ENCODE measurements around the gene ZNF385B.

DNA sequence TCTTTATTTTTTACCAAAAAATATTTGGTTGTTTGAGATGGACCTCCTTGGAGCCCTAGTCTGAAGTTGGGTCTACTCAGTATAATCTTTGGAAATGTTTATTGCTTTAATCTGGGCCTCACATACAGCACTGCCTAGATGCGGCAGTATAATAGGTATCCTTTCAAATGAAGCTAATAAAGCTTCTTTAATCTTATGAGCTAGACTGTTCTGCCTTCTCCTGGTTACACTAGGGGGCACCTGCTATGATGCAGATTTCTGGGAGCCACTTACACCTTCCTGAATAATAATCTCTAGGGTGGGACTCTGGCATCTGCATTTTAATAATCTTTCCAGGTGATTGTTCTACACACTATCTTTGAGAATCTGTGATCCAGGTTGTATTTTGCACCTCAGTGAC lies 427.1 kb downstream of the ZNF385B start:
- TF ChIP-seq SIN3A (IDR thresholded peaks at IDR 0.05; ENCODE audit: low read depth) (no peak), POLR2A (IDR thresholded peaks at IDR 0.05; ENCODE audit: borderline replicate concordance, extremely low read depth, insufficient read depth, insufficient read length) (no peak)
- TF ChIP-seq, protein P1, sequence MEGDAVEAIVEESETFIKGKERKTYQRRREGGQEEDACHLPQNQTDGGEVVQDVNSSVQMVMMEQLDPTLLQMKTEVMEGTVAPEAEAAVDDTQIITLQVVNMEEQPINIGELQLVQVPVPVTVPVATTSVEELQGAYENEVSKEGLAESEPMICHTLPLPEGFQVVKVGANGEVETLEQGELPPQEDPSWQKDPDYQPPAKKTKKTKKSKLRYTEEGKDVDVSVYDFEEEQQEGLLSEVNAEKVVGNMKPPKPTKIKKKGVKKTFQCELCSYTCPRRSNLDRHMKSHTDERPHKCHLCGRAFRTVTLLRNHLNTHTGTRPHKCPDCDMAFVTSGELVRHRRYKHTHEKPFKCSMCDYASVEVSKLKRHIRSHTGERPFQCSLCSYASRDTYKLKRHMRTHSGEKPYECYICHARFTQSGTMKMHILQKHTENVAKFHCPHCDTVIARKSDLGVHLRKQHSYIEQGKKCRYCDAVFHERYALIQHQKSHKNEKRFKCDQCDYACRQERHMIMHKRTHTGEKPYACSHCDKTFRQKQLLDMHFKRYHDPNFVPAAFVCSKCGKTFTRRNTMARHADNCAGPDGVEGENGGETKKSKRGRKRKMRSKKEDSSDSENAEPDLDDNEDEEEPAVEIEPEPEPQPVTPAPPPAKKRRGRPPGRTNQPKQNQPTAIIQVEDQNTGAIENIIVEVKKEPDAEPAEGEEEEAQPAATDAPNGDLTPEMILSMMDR (IDR thresholded peaks at IDR 0.05 in 2 of 3, conservative IDR thresholded peaks at IDR 0.05 in 1 of 3; ENCODE audit: borderline replicate concordance in 1 of 3, insufficient read depth in 1 of 3, low read depth in 2 of 3, low read length in 2 of 3), result no peak

Data from HCT116 (cell line).